Spleen (tissue), 7 donors: ENCODE measurements around the gene WAC.

ENCODE experiments used
- POLR2AphosphoS5 ChIP-seq, 3 donors: sonication (generic); formaldehyde crosslinking; IDR thresholded peaks; one replicate each; pipeline ENCODE4 v1.5.1; 2017; ENCODE audit warnings: antibody characterized with exemption in 3 of 3
- TF ChIP-seq, protein P1 (sequence below), 11 experiments: fragments of 200-600 bp in 7 of 11; fragments of 450-650 bp in 4 of 11; sonication (generic) in 4 of 11; IDR thresholded peaks in 8 of 11; conservative IDR thresholded peaks in 3 of 11; 1 replicate in 7 of 11; 2 replicates in 4 of 11; pipeline versions ENCODE4 v1.4.0 to v1.8.0; 2016 to 2021; ENCODE audit warnings: antibody characterized with exemption in 11 of 11, inconsistent platforms in 4 of 11, mild to moderate bottlenecking in 1 of 11
- donor health status: DM: no; HTN: no; CAD: no; lungs with moderate emphysema.
- donor health status: DM: no; HTN: no; CAD: no.
- donor health status: DM: no; HTN: no; CAD: no.

DNA sequence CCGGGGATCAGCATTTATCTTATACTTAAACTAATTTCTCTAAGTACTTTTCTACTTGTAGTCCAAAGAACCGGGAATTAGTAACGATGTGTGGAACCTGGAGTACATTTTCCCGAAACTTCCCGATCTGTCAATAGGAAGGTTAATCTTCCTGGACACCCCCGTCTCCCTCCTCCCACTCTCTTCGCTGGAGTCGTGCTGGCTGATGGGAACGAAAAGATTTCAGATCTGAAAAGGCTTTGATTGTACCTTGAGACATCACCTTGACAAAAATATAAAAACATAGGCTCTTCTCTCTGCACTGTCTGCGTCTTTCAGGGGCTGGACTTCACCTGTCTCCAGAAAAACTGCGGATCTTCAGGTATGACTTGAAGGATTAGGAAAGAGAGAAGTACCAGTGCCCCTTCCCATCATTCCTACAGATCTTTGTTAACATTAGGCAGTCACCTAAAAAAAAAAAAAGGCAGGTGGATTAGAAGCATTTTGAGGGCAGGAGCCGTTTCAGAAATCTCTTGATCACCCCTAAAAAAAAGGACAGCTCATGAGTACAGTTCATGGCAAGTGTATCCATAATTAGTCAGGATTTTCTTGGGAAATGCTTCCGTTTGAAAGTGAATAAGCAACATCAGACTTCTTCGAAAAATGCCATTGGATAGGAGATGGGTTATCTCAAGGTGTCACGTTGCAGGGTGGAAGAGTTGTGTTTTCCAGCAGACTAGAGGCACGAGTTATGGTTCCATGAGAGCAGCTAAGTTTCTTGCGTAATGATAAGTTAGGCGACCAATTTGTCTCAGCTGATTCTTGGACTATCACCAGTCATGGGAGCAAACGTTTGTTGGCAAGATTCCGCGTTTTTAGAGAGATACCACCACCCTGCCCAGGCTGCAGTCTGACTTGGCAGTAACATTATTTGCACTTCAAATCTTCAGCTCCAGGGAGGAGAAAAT, 136.6 kb downstream of the WAC start:
- TF ChIP-seq POLR2AphosphoS5 (IDR thresholded peaks at IDR 0.05), result no peak
- TF ChIP-seq, protein P1, sequence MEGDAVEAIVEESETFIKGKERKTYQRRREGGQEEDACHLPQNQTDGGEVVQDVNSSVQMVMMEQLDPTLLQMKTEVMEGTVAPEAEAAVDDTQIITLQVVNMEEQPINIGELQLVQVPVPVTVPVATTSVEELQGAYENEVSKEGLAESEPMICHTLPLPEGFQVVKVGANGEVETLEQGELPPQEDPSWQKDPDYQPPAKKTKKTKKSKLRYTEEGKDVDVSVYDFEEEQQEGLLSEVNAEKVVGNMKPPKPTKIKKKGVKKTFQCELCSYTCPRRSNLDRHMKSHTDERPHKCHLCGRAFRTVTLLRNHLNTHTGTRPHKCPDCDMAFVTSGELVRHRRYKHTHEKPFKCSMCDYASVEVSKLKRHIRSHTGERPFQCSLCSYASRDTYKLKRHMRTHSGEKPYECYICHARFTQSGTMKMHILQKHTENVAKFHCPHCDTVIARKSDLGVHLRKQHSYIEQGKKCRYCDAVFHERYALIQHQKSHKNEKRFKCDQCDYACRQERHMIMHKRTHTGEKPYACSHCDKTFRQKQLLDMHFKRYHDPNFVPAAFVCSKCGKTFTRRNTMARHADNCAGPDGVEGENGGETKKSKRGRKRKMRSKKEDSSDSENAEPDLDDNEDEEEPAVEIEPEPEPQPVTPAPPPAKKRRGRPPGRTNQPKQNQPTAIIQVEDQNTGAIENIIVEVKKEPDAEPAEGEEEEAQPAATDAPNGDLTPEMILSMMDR (IDR thresholded peaks at IDR 0.05 in 8 of 11, conservative IDR thresholded peaks at IDR 0.05 in 3 of 11), result no peak
